Hepatocyte (in vitro differentiated cells): ENCODE data around the gene FRA10AC1.

ENCODE experiments used
- CTCF ChIP-seq: fragments of 200-600 bp; sonication (generic); IDR thresholded peaks from 2 replicates; pipeline ENCODE4 v1.5.1; 2016; ENCODE audit warnings: antibody characterized with exemption, mild to moderate bottlenecking; ENCODE audit not compliant: poor library complexity
- EZH2 ChIP-seq: fragments of 200-600 bp; sonication (generic); IDR thresholded peaks from 2 replicates; pipeline ENCODE4 v1.6.1; 2016; ENCODE audit warnings: antibody characterized with exemption, mild to moderate bottlenecking, borderline replicate concordance
- EZH2phosphoT487 ChIP-seq: fragments of 200-600 bp; sonication (generic); IDR thresholded peaks from one replicate; pipeline ENCODE4 v1.6.1; 2018; ENCODE audit warnings: antibody characterized with exemption, mild to moderate bottlenecking, low read depth, moderate library complexity; ENCODE audit not compliant: unreplicated experiment, severe bottlenecking

DNA sequence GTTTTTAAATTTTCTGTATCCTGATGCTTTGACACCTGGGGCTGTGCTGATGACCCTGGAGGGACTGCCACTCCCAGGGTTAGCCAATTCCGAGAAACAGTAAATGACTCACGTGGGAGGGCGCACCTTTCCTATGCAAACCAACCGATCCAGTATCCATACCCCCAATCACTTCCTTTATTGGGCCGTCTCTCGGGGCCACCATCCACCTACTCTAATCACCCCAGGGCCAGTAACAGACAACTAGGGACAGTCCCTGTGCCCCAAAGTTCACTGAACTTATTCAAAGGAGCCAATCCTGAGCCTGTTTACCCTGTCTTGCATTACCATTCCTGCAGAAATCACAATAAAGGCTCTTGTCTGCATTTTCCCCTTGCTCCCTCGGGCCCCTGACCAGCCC, 48.7 kb upstream of the FRA10AC1 start:
- TF ChIP-seq CTCF (no peak), EZH2 (no peak), EZH2phosphoT487 (no peak)
